Measurements from ENCODE around the gene TGFBRAP1. TPM values are rescaled to one million over a fixed set of nuclear protein-coding genes. Genes with fewer than 3 reads are reported as not detected.

The TGFBRAP1 gene
- total and polyA plus RNA-seq, 2 experiments from 2014 or later: 10.4 to 18.3 TPM

GRCh38 chr2:105278654-105279053 is 50.9 kb downstream of the TGFBRAP1 start:
- H3K9me3 ChIP-seq (ENCODE audit: low read depth): no peaks in the 10 kb centered on the region
- H3K27ac ChIP-seq: no peak overlapping the region
- no peaks in the 10 kb centered on the region for H3K4me1 ChIP-seq (ENCODE audit: insufficient read depth)
- no peak for DNase-seq (ENCODE audit: low spot score)
- no peaks in the 10 kb centered on the region for H3K79me2 ChIP-seq
- H3K9me2 ChIP-seq (replicated peaks; ENCODE audit: insufficient read depth): no peaks in the 10 kb centered on the region
- no peak overlapping the region for H3K4me2 ChIP-seq
- H2AFZ ChIP-seq: no peak overlapping the region
- no peak for TF ChIP-seq EZH2 (IDR thresholded peaks at IDR 0.05; ENCODE audit: borderline replicate concordance)
- H3K36me3 ChIP-seq (replicated peaks; ENCODE audit: insufficient read depth, low read depth): no peaks in the 10 kb centered on the region
- WGBS (ENCODE audit: low lambda C conversion rate, missing lambda C conversion rate): 78% methylated on average over 5 of the region's 5 CpGs
- no peak overlapping the region for H3K4me3 ChIP-seq
- no peaks in the 10 kb centered on the region for H4K20me1 ChIP-seq (ENCODE audit: insufficient read depth, poor library complexity, severe bottlenecking)
- H3K27me3 ChIP-seq: no peaks in the 10 kb centered on the region

DNA sequence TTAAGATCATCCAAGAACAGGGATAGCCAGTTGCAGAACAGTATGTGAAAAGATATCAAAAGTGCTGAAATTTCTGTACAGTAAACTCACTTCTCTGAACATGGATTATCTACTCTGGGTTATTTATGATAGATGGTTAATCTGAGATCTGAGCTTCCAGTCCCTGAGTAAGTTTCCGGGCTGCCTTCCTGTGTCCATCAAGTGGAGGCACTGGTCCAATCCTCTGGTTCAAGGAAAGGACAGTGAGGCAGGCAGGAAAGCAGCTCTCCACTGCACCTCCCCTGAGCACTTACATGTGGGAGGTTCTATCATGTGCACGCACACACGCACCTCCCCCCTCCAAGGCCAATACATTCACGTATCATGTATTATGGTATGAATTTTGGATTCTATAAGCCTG is 55.5 kb downstream of the TGFBRAP1 start:
- no peaks in the 10 kb centered on the region for H3K36me3 ChIP-seq (replicated peaks; ENCODE audit: insufficient read depth, low read depth)
- no peaks in the 10 kb centered on the region for H3K79me2 ChIP-seq
- H3K9me2 ChIP-seq (replicated peaks; ENCODE audit: insufficient read depth): no peaks in the 10 kb centered on the region
- H3K27me3 ChIP-seq: no peaks in the 10 kb centered on the region
- WGBS (ENCODE audit: low lambda C conversion rate, missing lambda C conversion rate): 94% methylated on average over 4 of the region's 4 CpGs
- no peak for DNase-seq (ENCODE audit: low spot score)
- H2AFZ ChIP-seq: no peak overlapping the region
- no peak overlapping the region for H3K4me3 ChIP-seq
- H3K9me3 ChIP-seq (ENCODE audit: low read depth): no peaks in the 10 kb centered on the region
- no peak overlapping the region for H3K27ac ChIP-seq
- H3K4me2 ChIP-seq: no peak overlapping the region
- no peaks in the 10 kb centered on the region for H4K20me1 ChIP-seq (ENCODE audit: insufficient read depth, poor library complexity, severe bottlenecking)
- TF ChIP-seq EZH2 (IDR thresholded peaks at IDR 0.05; ENCODE audit: borderline replicate concordance) (no peak), EZH2phosphoT487 (IDR thresholded peaks at IDR 0.05; ENCODE audit: low read depth, severe bottlenecking, unreplicated experiment) (no peak), CTCF (IDR thresholded peaks at IDR 0.05; ENCODE audit: poor library complexity) (no peak)
- H3K4me1 ChIP-seq (ENCODE audit: insufficient read depth): no peaks in the 10 kb centered on the region

DNA sequence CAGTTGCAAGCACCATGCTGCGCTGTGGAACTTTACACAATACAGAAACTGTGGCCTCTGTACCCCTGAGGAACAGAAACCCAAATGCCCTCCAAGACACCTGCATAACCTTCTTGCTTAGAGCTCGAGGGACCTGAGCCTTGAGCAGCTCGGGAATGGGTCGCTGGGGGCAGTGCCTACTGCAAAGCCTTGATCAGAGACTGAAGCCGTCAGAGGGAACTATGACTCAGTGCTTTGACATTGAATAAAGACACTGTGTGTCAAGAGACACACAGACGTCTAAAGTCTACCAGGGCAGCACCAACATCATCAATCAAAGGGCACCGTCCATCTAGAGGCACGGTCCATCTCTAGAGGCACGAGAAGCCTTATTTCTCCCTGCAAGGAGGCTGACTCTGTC is 57.4 kb downstream of the TGFBRAP1 start:
- Histone ChIP-seq H3K4me1 (ENCODE audit: insufficient read depth) (no peaks in the 10 kb centered on the region), H3K27me3 (no peaks in the 10 kb centered on the region), H2AFZ (no peak overlapping the region), H3K79me2 (no peaks in the 10 kb centered on the region), H3K36me3 (replicated peaks; ENCODE audit: insufficient read depth, low read depth) (no peaks in the 10 kb centered on the region), H4K20me1 (ENCODE audit: insufficient read depth, poor library complexity, severe bottlenecking) (no peaks in the 10 kb centered on the region), H3K9me3 (ENCODE audit: low read depth) (no peaks in the 10 kb centered on the region), H3K9me2 (replicated peaks; ENCODE audit: insufficient read depth) (no peaks in the 10 kb centered on the region), H3K27ac (no peak overlapping the region), H3K4me3 (no peak overlapping the region), H3K4me2 (no peak overlapping the region)
- no peak for DNase-seq (ENCODE audit: low spot score)
- TF ChIP-seq EZH2 (IDR thresholded peaks at IDR 0.05; ENCODE audit: borderline replicate concordance): no peak
- TF ChIP-seq CTCF (IDR thresholded peaks at IDR 0.05; ENCODE audit: poor library complexity): no peak
- TF ChIP-seq EZH2phosphoT487 (IDR thresholded peaks at IDR 0.05; ENCODE audit: low read depth, severe bottlenecking, unreplicated experiment): no peak
- WGBS (ENCODE audit: low lambda C conversion rate, missing lambda C conversion rate): 84% methylated on average over 9 of the region's 9 CpGs

GRCh38 chr2:105271393-105272045 is 58.0 kb downstream of the TGFBRAP1 start:
- 97% methylated on average over 14 of the region's 14 CpGs for WGBS (ENCODE audit: low lambda C conversion rate, missing lambda C conversion rate)
- no peak for DNase-seq (ENCODE audit: low spot score)
- no peaks in the 10 kb centered on the region for H3K36me3 ChIP-seq (replicated peaks; ENCODE audit: insufficient read depth, low read depth)

More at GRCh38 chr2:105271393-105272045, 58.0 kb downstream of the TGFBRAP1 start:
- H3K9me3 ChIP-seq (ENCODE audit: low read depth): no peaks in the 10 kb centered on the region
- no peak overlapping the region for H3K4me3 ChIP-seq
- H3K79me2 ChIP-seq: no peaks in the 10 kb centered on the region
- H3K4me2 ChIP-seq: no peak overlapping the region
- no peak overlapping the region for H2AFZ ChIP-seq
- no peaks in the 10 kb centered on the region for H3K27me3 ChIP-seq
- H4K20me1 ChIP-seq (ENCODE audit: insufficient read depth, poor library complexity, severe bottlenecking): no peaks in the 10 kb centered on the region
- H3K9me2 ChIP-seq (replicated peaks; ENCODE audit: insufficient read depth): no peaks in the 10 kb centered on the region
- H3K27ac ChIP-seq: no peak overlapping the region
- H3K4me1 ChIP-seq (ENCODE audit: insufficient read depth): no peaks in the 10 kb centered on the region
- TF ChIP-seq EZH2phosphoT487 (IDR thresholded peaks at IDR 0.05; ENCODE audit: low read depth, severe bottlenecking, unreplicated experiment) (no peak), CTCF (IDR thresholded peaks at IDR 0.05; ENCODE audit: poor library complexity) (no peak), EZH2 (IDR thresholded peaks at IDR 0.05; ENCODE audit: borderline replicate concordance) (no peak)

Measured in hepatocyte (in vitro differentiated cells).